NCI-H1694 treated with DMSO at 0.1 percent for 48 hours (cell line): ENCODE measurements around the gene PIAS2.
"Not testable (repeated sequence)": the region's sequence is repeated elsewhere in the genome, so short reads cannot be mapped to it uniquely, and the experiment has no call there.

Source experiments
- DNase-seq: peaks from one replicate; lab custom pipeline; 2025; lab: John Stamatoyannopoulos, UW

Gene PIAS2

GRCh38 chr18:46831434-46831833, 85.9 kb downstream of the PIAS2 start:
- DNase-seq: no peak

- no peak for DNase-seq
These were observed 86.7 kb downstream of the PIAS2 start for GRCh38 chr18:46830633-46831032.

- no peak for DNase-seq
These were observed 87.4 kb downstream of the PIAS2 start for GRCh38 chr18:46829947-46830346.

DNA sequence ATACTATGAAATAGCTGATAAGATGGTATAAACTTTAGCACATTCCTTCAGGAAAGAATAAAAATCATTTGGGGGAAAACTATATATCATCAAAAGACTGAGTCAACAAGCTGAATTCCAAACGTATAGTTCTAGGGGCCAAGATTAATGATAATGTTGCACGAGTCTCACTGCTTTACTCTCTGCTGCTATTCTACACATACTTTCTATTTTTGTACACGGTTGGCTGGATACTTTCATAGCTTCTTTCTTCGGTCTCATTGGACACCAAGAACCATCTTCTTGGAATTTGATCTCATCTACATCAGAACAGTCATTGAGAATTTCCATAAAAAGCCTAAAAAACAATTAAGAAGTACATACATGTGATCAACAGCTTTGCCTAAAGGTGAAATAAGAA, 87.8 kb downstream of the PIAS2 start:
- no peak for DNase-seq

DNA sequence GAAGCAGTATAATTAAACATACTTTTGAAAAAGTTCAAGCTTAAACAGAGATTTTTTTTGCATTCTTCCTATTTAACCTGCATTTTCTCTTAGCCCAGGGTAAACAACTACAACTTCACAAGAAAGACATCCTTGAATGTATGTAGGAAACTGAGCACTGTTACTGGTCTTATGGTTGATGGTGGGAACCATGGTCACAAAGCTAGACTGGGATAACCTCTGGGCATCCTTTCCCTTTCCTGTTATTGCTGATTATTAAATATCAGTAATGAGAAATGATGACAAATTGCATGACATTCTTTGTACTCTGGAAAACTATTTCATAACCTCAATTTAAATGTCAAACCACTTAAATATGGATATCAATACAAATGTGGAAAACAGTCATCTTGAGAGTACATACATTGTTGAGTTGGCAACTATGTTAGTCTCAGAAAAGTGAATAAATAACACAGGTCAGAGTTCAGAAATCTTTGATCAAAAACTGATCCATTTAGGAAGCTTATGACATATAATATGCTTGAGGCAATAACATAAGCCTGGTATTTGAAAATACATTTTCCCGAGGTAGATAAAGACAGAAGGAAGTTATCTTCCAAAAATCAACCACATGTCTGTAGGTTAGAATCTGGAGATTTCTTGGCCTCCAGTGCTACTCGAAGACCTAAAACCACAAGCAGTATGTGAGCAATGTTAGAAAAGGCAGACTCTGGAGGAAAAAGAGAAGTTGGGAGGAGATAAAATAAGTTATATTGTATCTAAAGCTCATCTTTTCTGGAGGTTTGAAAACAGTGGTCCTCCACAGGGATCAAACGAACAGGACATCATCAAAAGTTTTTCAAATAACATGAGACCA, 95.2 kb downstream of the PIAS2 start:
- no peak for DNase-seq

GRCh38 chr18:46820863-46821262, 96.4 kb downstream of the PIAS2 start:
- no peak for DNase-seq

DNA sequence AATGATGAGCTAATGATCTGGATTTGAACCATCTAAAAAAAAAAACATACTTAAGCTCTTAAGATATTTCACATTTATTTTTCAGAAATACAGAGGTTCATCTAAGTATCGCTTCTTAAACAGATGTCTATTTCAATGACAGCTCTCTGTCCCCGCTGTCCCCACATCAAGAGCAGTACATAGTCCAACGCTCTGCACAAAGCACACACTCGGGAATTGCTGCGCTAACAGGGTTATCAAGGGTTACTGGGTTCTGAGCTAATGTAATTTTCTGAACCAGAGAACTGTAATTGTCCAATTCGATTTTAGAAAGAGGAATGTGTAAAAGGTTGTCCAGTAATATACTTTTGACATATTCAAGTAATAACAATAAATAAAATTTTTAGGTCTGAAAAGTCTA, 101.6 kb downstream of the PIAS2 start:
- DNase-seq: no peak

DNA sequence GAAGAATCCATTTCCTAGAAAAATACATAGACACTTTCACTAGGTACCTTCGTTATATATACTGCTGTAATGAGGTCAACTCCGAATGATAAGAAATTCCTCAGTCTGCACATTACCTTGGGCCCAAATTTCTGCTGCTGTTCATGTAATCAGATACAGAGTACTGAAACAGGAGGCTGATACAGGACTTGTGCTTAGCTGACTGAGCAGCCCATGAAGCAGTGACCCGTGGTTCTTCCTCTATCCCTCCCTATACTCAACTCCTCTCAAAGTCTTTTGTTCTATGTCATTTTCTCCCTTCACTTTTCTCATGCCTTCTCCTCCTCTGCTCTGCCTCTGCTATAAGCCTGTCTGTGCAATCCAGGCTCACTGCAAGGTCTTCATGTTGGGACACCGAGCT, 102.9 kb downstream of the PIAS2 start:
- DNase-seq: no peak

GRCh38 chr18:46812311-46812710, 105.0 kb downstream of the PIAS2 start:
- DNase-seq: no peak

GRCh38 chr18:46810481-46811000, 106.8 kb downstream of the PIAS2 start:
- no peak for DNase-seq

GRCh38 chr18:46809145-46809544, 108.2 kb downstream of the PIAS2 start:
- no peak for DNase-seq

DNA sequence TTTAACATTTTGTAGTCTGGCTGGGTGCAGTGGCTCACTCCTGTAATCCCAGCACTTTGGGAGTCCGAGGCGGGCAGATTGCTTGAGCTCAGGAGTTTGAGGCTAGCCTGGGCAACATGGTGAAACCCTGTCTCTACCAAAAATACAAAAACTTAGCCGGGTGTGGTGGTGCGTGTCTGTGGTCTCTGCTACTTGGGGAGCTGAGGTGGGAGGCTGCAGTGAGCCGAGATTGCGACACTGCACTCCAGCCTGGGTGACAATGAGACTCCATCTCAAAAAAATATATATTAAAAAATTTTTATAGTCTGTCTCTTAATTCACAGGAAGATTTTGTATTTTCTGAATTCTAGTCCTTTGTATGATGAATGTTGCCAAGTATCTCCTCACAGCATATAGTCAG, 121.4 kb downstream of the PIAS2 start:
- DNase-seq: not testable (repeated sequence)

DNA sequence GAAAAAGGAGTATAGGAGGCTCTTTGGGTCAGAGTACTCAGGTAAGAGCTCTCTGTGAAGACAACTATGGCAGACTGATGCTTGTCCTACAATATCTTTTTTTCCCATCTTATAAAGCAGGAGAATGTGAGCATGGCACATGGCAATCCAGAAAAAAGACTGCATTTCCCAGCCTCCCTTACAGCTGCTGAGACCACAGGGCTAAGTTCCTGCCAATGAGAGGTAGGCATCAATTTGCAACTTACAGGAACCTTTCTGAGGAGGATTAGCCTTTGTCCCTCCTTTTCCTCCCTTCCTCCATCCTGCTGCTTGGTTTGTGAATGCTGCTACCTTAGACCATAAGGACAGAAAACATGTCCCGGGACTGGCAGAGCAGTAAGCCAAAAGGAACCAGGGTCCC, 122.7 kb downstream of the PIAS2 start:
- no peak for DNase-seq

GRCh38 chr18:46793565-46793964, 123.7 kb downstream of the PIAS2 start:
- no peak for DNase-seq

DNA sequence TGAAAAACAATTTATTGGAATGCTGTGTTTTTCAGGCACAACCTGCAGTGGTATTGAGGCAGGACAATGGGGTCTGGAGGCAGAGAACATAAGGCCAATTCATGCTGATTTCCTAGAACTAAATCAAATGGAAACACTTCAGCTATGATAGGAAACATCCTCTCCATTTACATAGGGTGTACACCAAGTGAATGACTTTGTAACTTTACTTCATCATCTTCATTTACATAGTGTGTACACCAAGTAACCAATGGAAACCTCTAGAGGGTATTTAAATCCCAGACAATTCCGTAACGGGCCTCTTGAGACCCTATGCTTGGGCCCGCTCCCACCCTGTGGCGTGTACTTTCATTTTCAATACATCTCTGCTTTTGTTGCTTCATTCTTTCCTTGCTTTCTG, 128.2 kb downstream of the PIAS2 start:
- no peak for DNase-seq

DNA sequence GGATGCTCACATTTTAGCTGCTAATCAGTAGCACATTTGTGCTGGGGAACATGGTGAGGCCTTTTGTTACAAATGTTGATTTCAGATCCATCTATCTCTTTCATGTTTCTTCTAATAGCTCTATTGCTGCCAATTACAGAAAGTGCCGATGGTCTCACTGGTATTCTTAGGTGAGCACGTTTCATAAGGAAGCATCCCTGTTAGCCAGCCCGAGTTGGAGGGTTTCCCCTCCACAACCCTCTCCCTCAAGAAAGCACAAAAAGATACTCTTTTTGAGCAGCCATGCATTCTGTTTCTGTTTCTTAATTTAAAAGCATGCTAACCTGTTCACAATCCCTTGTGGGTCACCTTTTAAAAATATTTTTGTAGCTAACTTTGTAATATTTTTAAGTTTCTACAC, 129.6 kb downstream of the PIAS2 start:
- DNase-seq: no peak

- DNase-seq: no peak
These were observed 144.9 kb downstream of the PIAS2 start for GRCh38 chr18:46772357-46772756.

DNA sequence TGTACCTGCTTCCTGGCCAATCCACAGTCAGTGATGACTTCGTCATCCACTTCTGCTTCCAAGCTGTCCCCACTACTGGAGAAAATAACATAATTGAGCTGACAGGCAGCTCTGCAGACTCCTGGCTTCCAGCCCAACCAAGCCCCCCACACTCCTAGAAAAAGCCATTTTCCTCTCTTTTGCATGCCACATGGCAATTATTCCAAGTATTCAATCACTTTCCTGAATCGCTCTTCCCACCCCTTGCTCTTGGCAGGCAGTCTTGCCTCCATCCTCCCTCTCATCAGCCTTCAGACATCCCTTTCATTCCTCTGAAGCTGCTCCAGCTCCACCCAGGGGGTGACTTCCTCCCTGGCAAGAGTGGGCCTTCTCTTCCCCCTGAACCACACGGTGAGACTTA, 146.2 kb downstream of the PIAS2 start:
- peak; percentile 27 for DNase-seq

- no peak for DNase-seq
These were observed 146.6 kb downstream of the PIAS2 start for GRCh38 chr18:46770708-46771107.

DNA sequence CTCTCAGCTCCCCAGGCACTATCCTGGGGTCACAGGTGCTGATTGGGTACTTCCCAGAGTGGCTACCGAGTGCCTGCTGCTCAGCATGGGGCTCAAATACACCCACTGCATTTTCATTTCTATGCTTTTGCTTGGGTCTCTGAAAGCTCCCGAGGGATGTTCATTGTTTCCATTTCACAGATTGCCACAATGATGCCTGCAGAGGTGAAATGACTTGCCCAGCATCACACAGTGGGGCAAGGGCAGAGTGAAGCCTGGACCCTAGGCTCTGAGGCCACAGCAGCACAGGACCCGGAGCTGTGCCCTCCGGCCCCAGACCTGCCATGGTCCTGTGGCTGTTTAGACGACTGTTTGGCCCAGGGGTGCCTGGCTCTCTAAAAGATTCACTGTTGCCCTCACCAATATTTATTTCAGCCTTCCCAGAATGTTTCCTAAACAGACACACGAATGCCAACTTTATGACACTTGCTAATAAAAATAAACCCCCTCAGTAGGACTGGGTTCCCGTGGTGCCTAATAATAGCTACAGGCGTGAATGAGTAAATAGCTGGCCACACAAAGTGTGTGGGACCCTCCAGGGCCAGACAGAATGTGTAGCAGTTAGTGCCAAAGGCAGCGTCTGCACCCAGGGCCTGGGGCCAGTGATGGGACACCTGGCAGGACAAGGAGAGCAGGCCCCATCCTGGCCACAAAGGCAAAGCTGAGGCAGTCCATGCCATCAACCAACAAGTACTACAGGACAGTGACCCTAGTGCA, 149.0 kb downstream of the PIAS2 start:
- DNase-seq: no peak

DNA sequence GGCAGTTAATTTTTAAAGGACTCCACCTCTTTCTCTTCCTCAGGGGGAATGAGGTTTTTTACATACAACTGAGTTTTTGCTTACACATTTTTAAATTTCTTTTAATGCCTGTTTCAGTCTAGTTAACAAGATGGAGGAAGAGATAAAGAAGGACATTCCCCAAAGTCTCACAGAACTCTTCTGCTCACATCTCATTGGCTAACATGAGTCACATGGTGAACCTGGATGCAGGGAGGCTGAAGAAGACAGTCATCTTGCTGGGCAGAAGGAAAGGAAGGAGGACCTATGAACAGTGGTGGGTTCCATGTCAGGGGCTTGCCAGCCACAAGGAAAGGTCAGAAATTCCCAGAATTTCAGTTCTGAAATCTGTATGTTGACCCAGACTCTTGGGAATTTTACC, 150.1 kb downstream of the PIAS2 start:
- no peak for DNase-seq

DNA sequence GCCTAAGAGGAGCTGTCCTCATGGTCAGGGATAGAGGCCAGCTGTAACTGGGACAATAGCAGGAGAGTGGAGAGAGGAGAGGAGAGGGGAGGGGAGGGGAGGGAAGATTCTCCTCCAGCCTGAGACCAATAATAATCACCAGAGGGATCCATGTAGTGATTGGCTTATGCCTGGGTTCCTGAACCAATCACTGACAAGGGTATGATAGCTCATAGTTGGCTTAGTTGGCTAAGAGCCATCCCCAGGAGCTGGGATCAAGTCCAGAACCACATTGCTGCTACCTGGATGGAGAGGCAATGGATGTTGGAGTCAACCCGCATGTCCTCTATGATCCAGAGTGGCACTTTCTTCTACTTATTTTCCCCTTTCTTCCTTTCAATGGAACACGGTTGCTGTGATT, 152.7 kb downstream of the PIAS2 start:
- no peak for DNase-seq

DNA sequence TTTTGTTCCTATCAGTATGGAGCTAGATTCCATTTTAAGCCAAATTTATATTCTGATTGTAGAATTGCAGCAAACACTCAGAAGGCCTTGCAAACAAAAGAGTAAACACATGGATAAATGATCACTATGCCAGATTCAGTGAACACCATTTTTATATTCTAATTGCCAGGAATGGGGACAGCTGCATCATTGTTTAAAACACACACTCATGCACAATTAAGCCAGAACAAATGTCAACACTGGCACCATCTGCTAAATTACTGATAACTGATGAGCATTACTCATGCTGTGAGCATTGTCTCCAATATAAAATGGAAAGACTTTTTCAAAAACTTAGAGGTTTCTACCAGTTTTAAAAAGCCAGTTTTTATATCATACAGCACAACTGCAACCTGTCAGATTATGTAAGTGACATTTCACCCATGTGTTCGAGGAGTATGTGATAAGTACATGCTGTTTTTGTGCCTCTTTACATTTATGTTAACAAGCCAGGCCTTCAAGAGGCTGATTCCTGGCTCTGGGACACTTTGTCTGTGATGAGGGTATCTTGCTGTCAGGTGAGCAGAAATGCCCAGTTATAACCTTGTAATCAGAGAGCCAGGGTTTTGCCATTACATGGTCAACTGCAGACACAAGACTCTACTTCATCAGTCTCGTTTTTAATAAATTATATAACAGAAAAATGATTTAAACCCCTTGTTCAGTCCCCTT, 156.1 kb downstream of the PIAS2 start:
- DNase-seq: peak; percentile 90
